Stimulated activated CD4-positive, alpha-beta T cell treated with anti-CD3 and anti-CD28 coated beads, Interleukin-1b, Interleukin-23, amount 100 ng/mL, for 48 hours (primary cell): Measurements from ENCODE around the gene CASP3.
"Not testable (repeated sequence)": the region's sequence is repeated elsewhere in the genome, so short reads cannot be mapped to it uniquely, and the experiment has no call there.

Experiments used
- DNase-seq: peaks from one replicate; pipeline ENCODE4 v3.0.0-alpha.2; 2020

CASP3 gene

GRCh38 chr4:184593461-184593860 lies 55.8 kb downstream of the CASP3 start:
- DNase-seq: no peak

DNA sequence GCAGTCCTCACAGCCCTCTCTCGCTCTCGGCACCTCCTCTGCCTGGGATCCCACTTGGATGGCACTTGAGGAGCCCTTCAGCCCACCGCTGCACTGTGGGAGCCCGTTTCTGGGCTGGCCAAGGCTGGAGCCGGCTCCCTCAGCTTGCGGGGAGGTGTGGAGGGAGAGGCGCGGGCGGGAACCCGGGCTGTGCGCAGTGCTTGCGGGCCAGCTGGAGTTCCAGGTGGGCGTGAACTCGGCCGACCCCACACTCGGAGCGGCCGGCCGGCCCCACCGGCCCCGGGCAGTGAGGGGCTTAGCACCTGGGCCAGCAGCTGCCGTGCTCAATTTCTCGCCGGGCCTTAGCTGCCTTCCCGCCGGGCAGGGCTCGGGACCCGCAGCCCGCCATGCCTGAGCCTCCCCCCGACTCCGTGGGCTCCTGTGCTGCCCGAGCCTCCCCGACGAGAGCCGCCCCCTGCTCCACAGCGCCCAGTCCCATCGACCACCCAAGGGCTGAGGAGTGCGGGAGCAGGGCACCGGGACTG lies 57.4 kb downstream of the CASP3 start:
- DNase-seq: not testable (repeated sequence)

DNA sequence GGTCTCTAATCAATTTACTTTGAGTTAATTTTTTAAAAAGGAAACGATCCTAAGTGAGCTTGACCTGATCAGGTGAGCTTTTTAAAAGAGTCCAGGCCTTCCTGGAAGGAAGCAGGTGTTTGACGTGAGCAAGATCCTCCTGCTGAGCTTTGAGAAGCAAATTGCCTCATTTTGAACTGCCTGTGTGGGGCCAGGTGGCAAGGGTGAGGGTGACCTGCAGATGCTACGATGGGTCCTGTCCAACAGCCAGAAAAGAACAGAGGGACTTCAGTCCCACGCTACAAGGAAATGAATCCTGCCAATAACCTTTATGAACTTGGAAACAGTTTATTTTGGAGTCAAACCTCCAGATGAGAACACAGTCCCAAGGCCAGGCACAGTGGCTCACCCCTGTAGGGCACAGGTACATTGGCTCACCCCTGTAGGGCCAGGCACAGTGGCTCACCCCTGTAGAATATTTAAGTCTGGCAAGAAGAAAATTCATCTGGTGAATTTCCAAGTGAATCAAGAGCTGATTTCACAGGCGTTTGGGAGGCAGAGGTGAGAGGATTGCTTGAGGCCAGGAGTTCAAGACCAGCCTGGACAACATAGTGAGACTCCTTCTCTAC lies 58.1 kb downstream of the CASP3 start:
- no peak for DNase-seq

DNA sequence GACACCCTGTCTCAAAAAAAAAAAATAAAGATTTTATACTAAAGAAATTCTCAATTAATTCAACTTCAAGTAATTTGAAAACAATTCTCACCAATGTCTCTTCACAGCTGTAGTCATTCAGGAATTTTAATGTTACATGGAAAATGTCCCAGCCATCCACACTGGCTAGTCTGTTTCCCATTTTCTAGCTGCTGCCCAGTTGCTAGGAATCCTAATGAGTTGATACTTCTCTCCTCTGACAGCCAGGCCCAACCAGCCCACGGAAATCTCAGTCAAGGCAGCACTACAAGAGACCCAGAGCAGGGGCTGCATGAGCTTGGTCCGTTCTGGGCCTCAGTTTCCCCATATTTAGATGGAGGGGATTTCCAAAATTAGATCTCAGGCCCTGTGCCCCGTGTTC lies 59.1 kb downstream of the CASP3 start:
- DNase-seq: no peak

GRCh38 chr4:184588893-184589292 lies 60.4 kb downstream of the CASP3 start:
- DNase-seq: no peak

GRCh38 chr4:184587701-184588100 lies 61.5 kb downstream of the CASP3 start:
- DNase-seq: no peak

- no peak for DNase-seq
Measured at GRCh38 chr4:184587221-184587620, 62.0 kb downstream of the CASP3 start.

GRCh38 chr4:184583738-184584502 lies 65.3 kb downstream of the CASP3 start:
- peak; percentile 17 for DNase-seq
